HG02870 (cell line): Measurements from ENCODE around the gene DNM2.
"Not testable (repeated sequence)": the region's sequence is repeated elsewhere in the genome, so short reads cannot be mapped to it uniquely, and the experiment has no call there.

Source experiments
- ATAC-seq: cut with Tn5 transposase; IDR thresholded peaks from one replicate; pipeline ENCODE4 v1.9.1; 2021; ENCODE audit warnings: mild to moderate bottlenecking, moderate library complexity; ENCODE audit not compliant: unreplicated experiment

DNM2 gene

GRCh38 chr19:10751109-10751953 is 33.5 kb downstream of the DNM2 start:
- ATAC-seq, result no peak

- no peak for ATAC-seq
Observed at GRCh38 chr19:10752237-10752912, 34.5 kb downstream of the DNM2 start.

GRCh38 chr19:10752913-10753704 is 35.2 kb downstream of the DNM2 start:
- no peak for ATAC-seq

- no peak for ATAC-seq
Observed at GRCh38 chr19:10756371-10756770, 38.5 kb downstream of the DNM2 start.

- ATAC-seq, result no peak
Observed at GRCh38 chr19:10756791-10757190, 38.9 kb downstream of the DNM2 start.

GRCh38 chr19:10758050-10758449 is 40.2 kb downstream of the DNM2 start:
- ATAC-seq, result not testable (repeated sequence)

- ATAC-seq, result no peak
Observed at GRCh38 chr19:10758978-10759377, 41.1 kb downstream of the DNM2 start.

- no peak for ATAC-seq
Observed at GRCh38 chr19:10760273-10760944, 42.5 kb downstream of the DNM2 start.

GRCh38 chr19:10761443-10762250 is 43.8 kb downstream of the DNM2 start:
- ATAC-seq, result no peak

- ATAC-seq, result no peak
Observed at GRCh38 chr19:10762656-10763055, 44.8 kb downstream of the DNM2 start.

GRCh38 chr19:10763411-10763810 is 45.5 kb downstream of the DNM2 start:
- ATAC-seq, result no peak

- no peak for ATAC-seq
Observed at GRCh38 chr19:10763828-10764339, 46.0 kb downstream of the DNM2 start.

- no peak for ATAC-seq
Observed at GRCh38 chr19:10764340-10764894, 46.5 kb downstream of the DNM2 start.

- no peak for ATAC-seq
Observed at GRCh38 chr19:10766049-10766623, 48.3 kb downstream of the DNM2 start.

GRCh38 chr19:10766671-10767201 is 48.9 kb downstream of the DNM2 start:
- ATAC-seq, result no peak

- ATAC-seq, result no peak
Observed at GRCh38 chr19:10767726-10768125, 49.8 kb downstream of the DNM2 start.

- no peak for ATAC-seq
Observed at GRCh38 chr19:10768369-10768768, 50.5 kb downstream of the DNM2 start.

- no peak for ATAC-seq
Observed at GRCh38 chr19:10768936-10769335, 51.1 kb downstream of the DNM2 start.
